ENCODE measurements around the gene CCNL1. TPM values are rescaled to one million over a fixed set of nuclear protein-coding genes. Genes with fewer than 3 reads are reported as not detected.

Gene CCNL1
- total RNA-seq, 2 donors from 2014 or later: 97.4 to 128 TPM

DNA sequence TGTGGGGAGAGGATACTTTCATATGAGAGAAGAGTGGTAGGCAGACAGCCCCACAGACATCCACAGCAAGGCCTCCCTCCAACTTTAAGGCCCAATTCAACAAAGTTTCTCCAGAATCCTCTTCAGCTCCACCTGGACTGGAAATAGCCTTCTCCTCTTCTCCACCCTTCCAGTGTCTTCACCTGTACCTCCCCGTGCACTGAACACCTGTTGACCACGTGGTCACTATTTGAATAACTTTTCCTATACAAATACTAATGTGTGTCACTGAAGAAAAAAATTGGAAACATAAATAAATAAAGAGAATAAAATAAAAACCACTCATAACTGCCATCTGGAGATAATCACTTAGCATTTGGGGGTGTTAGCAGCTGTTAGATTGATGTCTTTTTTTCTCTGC lies 52.9 kb downstream of the CCNL1 start:
- Mint-ChIP-seq H3K27me3 (ENCODE audit: insufficient read depth) (no peaks in the 10 kb centered on the region), H3K36me3 (ENCODE audit: low read depth) (no peaks in the 10 kb centered on the region), H3K9me3 (no peaks in the 10 kb centered on the region), H3K4me1 (peaks cover 70% of the 10 kb centered on the region), H3K27ac (peak overlapping the region; percentile 93), H3K4me3 (no peak overlapping the region)
- no peaks in the 10 kb centered on the region for H3K27me3 ChIP-seq (ENCODE audit: control insufficient read depth, insufficient read depth, low read length, poor library complexity, severe bottlenecking)
- TF ChIP-seq, protein P1, sequence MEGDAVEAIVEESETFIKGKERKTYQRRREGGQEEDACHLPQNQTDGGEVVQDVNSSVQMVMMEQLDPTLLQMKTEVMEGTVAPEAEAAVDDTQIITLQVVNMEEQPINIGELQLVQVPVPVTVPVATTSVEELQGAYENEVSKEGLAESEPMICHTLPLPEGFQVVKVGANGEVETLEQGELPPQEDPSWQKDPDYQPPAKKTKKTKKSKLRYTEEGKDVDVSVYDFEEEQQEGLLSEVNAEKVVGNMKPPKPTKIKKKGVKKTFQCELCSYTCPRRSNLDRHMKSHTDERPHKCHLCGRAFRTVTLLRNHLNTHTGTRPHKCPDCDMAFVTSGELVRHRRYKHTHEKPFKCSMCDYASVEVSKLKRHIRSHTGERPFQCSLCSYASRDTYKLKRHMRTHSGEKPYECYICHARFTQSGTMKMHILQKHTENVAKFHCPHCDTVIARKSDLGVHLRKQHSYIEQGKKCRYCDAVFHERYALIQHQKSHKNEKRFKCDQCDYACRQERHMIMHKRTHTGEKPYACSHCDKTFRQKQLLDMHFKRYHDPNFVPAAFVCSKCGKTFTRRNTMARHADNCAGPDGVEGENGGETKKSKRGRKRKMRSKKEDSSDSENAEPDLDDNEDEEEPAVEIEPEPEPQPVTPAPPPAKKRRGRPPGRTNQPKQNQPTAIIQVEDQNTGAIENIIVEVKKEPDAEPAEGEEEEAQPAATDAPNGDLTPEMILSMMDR (conservative IDR thresholded peaks at IDR 0.05): no peak
- 70% methylated on average over 2 of the region's 2 CpGs; no CpG with 5 or more reads in 1 of the 2 experiments for WGBS, 2 experiments (ENCODE audit: insufficient coverage in 1 of 2, insufficient read length in 1 of 2)
- no peak for DNase-seq
- H3K4me1 ChIP-seq (ENCODE audit: control insufficient read depth, insufficient read depth, low read length): peaks cover 26% of the 10 kb centered on the region
- H3K4me3 ChIP-seq (ENCODE audit: low read length): no peak overlapping the region
- no peak overlapping the region for H3K27ac ChIP-seq (ENCODE audit: low read depth, low read length)
- H3K36me3 ChIP-seq (ENCODE audit: control insufficient read depth, insufficient read depth, low read length): no peaks in the 10 kb centered on the region
- no peak overlapping the region for H3K9ac ChIP-seq (ENCODE audit: extremely low read depth, low read length, poor library complexity, severe bottlenecking)
- H3K9me3 ChIP-seq (ENCODE audit: control insufficient read depth, low read length): no peaks in the 10 kb centered on the region

DNA sequence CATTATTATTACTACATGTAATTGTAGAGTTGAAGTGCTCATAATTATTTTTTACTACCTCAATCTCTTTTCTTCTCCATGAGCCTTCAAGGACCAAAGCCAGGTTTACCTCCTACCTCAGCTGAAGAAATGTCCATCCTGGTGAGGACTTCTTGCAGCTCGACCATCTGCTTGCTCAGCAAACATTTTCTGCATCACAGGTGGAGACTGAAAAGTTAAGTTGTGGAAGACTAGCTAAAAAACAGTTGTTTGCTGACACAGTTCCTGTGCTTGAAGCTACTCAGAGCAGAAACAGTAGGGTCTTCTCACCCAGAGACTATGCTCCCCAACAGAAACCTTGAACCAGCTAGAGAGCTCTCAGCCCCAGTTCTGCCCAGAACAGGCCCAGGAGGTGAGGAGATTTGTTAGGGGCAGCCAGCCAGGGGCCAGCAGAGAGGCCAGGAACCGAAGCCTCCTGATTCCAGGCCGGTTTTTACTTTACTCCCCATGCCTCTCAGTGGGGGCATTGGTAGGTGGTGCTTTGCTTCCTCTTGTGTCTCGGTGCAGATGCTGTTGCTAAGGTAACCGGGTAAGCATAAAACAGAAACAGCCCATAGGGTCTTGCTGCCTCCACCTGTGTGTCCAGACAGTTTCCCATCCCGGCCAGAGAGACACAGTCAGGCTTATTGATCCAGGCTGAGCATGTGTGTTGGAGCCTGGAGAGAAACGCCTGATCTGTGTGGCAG lies 54.9 kb downstream of the CCNL1 start:
- DNase-seq: peak; percentile 92
- TF ChIP-seq, protein P1 (conservative IDR thresholded peaks at IDR 0.05): no peak
- Histone ChIP-seq H3K9me3 (ENCODE audit: control insufficient read depth, low read length) (no peaks in the 10 kb centered on the region), H3K27ac (ENCODE audit: low read depth, low read length) (no peak overlapping the region), H3K36me3 (ENCODE audit: control insufficient read depth, insufficient read depth, low read length) (no peaks in the 10 kb centered on the region), H3K9ac (ENCODE audit: extremely low read depth, low read length, poor library complexity, severe bottlenecking) (no peak overlapping the region), H3K4me1 (ENCODE audit: control insufficient read depth, insufficient read depth, low read length) (peaks cover 26% of the 10 kb centered on the region), H3K4me3 (ENCODE audit: low read length) (no peak overlapping the region), H3K27me3 (ENCODE audit: control insufficient read depth, insufficient read depth, low read length, poor library complexity, severe bottlenecking) (no peaks in the 10 kb centered on the region)
- H3K27me3 Mint-ChIP-seq (ENCODE audit: insufficient read depth): no peaks in the 10 kb centered on the region
- H3K4me3 Mint-ChIP-seq: no peak overlapping the region
- no peaks in the 10 kb centered on the region for H3K36me3 Mint-ChIP-seq (ENCODE audit: low read depth)
- H3K4me1 Mint-ChIP-seq: peaks cover 62% of the 10 kb centered on the region
- peak overlapping the region; percentile 77 for H3K27ac Mint-ChIP-seq
- H3K9me3 Mint-ChIP-seq: no peaks in the 10 kb centered on the region
- 39 to 48% methylated on average over 6 to 7 of the region's 7 CpGs for WGBS, 2 experiments (ENCODE audit: insufficient coverage in 1 of 2, insufficient read length in 1 of 2)

DNA sequence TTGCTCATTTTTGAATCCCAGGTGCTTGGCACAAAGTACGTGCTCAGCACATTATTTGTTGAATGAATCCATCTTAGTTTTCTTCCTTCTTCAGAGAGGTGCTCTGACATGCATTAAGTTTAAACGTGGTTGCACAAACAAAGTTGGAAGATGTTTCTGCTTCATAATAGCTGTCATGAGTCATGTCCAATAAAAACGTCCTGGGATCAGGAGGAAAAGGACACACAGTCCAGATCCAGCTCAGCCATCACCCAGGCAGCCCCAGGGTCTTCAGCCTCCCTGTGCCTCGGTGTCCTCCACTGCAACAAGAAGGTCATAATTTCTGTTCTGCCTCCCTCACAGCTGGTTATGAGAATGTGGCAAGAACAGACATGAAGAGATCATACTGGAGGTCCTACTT lies 55.4 kb downstream of the CCNL1 start:
- Histone ChIP-seq H3K9me3 (ENCODE audit: control insufficient read depth, low read length) (no peaks in the 10 kb centered on the region), H3K27ac (ENCODE audit: low read depth, low read length) (no peak overlapping the region), H3K36me3 (ENCODE audit: control insufficient read depth, insufficient read depth, low read length) (no peaks in the 10 kb centered on the region), H3K27me3 (ENCODE audit: control insufficient read depth, insufficient read depth, low read length, poor library complexity, severe bottlenecking) (no peaks in the 10 kb centered on the region), H3K4me3 (ENCODE audit: low read length) (no peak overlapping the region), H3K4me1 (ENCODE audit: control insufficient read depth, insufficient read depth, low read length) (peaks cover 26% of the 10 kb centered on the region), H3K9ac (ENCODE audit: extremely low read depth, low read length, poor library complexity, severe bottlenecking) (no peak overlapping the region)
- H3K27me3 Mint-ChIP-seq (ENCODE audit: insufficient read depth): no peaks in the 10 kb centered on the region
- DNase-seq: no peak
- peaks cover 57% of the 10 kb centered on the region for H3K4me1 Mint-ChIP-seq
- TF ChIP-seq, protein P1 (conservative IDR thresholded peaks at IDR 0.05): no peak
- WGBS, 2 experiments (ENCODE audit: insufficient coverage in 1 of 2, insufficient read length in 1 of 2): 73 to 85% methylated on average over 2 to 4 of the region's 4 CpGs
- no peak overlapping the region for H3K27ac Mint-ChIP-seq
- H3K4me3 Mint-ChIP-seq: no peak overlapping the region
- no peaks in the 10 kb centered on the region for H3K36me3 Mint-ChIP-seq (ENCODE audit: low read depth)
- no peaks in the 10 kb centered on the region for H3K9me3 Mint-ChIP-seq

Measured in endodermal cell (in vitro differentiated cells).